Astrocyte (in vitro differentiated cells and primary cell): Measurements from ENCODE around the gene TTLL5. TPM values are rescaled to one million over a fixed set of nuclear protein-coding genes. Genes with fewer than 3 reads are reported as not detected.

ENCODE experiments used
- DNase-seq: peaks from one replicate; pipeline ENCODE4 v3.0.0-alpha.2; 2010; ENCODE audit warnings: low read depth
- FAIRE-seq: peaks from 2 replicates; lab custom pipeline; 2011; peaks lifted over from hg19 to GRCh38; lab: Jason Lieb, UNC
- H2AFZ ChIP-seq: 2 replicates; pipeline ENCODE4 v1.6.0; 2012; ENCODE audit warnings: low read depth, low read length, inconsistent platforms
- H3K27ac ChIP-seq: 2 replicates; pipeline ENCODE4 v1.5.1; 2011; ENCODE audit warnings: low read depth, low read length, inconsistent platforms
- H3K27me3 ChIP-seq: 2 replicates; pipeline ENCODE4 v1.6.0; 2011; ENCODE audit warnings: low read length, inconsistent platforms; ENCODE audit not compliant: insufficient read depth
- H3K36me3 ChIP-seq: 2 replicates; pipeline ENCODE4 v1.5.1; 2011; ENCODE audit warnings: low read length, inconsistent platforms; ENCODE audit not compliant: insufficient read depth
- H3K4me1 ChIP-seq: 2 replicates; pipeline ENCODE4 v1.5.1; 2011; ENCODE audit warnings: low read length, inconsistent platforms; ENCODE audit not compliant: insufficient read depth
- H3K4me2 ChIP-seq: 2 replicates; pipeline ENCODE4 v1.6.0; 2012; ENCODE audit warnings: low read length, inconsistent platforms
- H3K4me3 ChIP-seq: 2 replicates; pipeline ENCODE4 v1.5.1; 2011; ENCODE audit warnings: low read depth, mild to moderate bottlenecking, low read length, inconsistent platforms; ENCODE audit not compliant: insufficient read depth
- H3K79me2 ChIP-seq: 2 replicates; pipeline ENCODE4 v1.6.0; 2012; ENCODE audit warnings: mild to moderate bottlenecking, low read length, inconsistent platforms; ENCODE audit not compliant: insufficient read depth
- H3K9ac ChIP-seq: 2 replicates; pipeline ENCODE4 v1.6.0; 2012; ENCODE audit warnings: mild to moderate bottlenecking, low read length, inconsistent platforms
- H3K9me3 ChIP-seq: 2 replicates; pipeline ENCODE4 v1.5.1; 2012; ENCODE audit warnings: low read depth, mild to moderate bottlenecking, low read length, inconsistent platforms; ENCODE audit not compliant: insufficient read depth
- H4K20me1 ChIP-seq: 2 replicates; pipeline ENCODE4 v1.6.0; 2012; ENCODE audit warnings: low read length, inconsistent platforms; ENCODE audit not compliant: insufficient read depth
- H3K27ac Mint-ChIP-seq: one replicate; pipeline ENCODE4 v1.8.0; 2021; ENCODE audit warnings: mild to moderate bottlenecking, mixed read lengths; ENCODE audit not compliant: unreplicated experiment
- H3K27me3 Mint-ChIP-seq: one replicate; pipeline ENCODE4 v1.8.0; 2021; ENCODE audit warnings: low read depth, mixed read lengths; ENCODE audit not compliant: unreplicated experiment
- H3K36me3 Mint-ChIP-seq: one replicate; pipeline ENCODE4 v1.8.0; 2021; ENCODE audit warnings: low read depth, mixed read lengths; ENCODE audit not compliant: unreplicated experiment
- H3K4me1 Mint-ChIP-seq: one replicate; pipeline ENCODE4 v1.8.0; 2021; ENCODE audit warnings: low read depth, mixed read lengths; ENCODE audit not compliant: unreplicated experiment
- H3K4me3 Mint-ChIP-seq: one replicate; pipeline ENCODE4 v1.8.0; 2021; ENCODE audit warnings: mild to moderate bottlenecking, moderate library complexity, mixed read lengths; ENCODE audit not compliant: unreplicated experiment
- H3K9me3 Mint-ChIP-seq: one replicate; pipeline ENCODE4 v1.8.0; 2021; ENCODE audit warnings: mild to moderate bottlenecking, mixed read lengths; ENCODE audit not compliant: unreplicated experiment
- EZH2 ChIP-seq: IDR thresholded peaks from 2 replicates; pipeline ENCODE4 v1.6.1; 2012; ENCODE audit warnings: mild to moderate bottlenecking, low read length, inconsistent platforms; ENCODE audit not compliant: insufficient read depth
- total RNA-seq: library from RNA; stranded (reverse); gene quantifications from 2 replicates; pipeline ENCODE4 v1.2.1, GENCODE V29; 2021
- TF ChIP-seq, protein P1 (sequence below): IDR thresholded peaks from 2 replicates; pipeline ENCODE4 v1.5.1; 2011; ENCODE audit warnings: low read depth, mild to moderate bottlenecking, inconsistent platforms, low read length, moderate library complexity; ENCODE audit not compliant: insufficient read depth

Gene TTLL5
- total RNA-seq, 1 donor from 2014 or later: 24.0 TPM

- Histone ChIP-seq H4K20me1 (no peaks in the 10 kb centered on the region), H3K9ac (peak overlapping the region; percentile 33), H3K36me3 (no peaks in the 10 kb centered on the region), H3K27ac (peak overlapping the region; percentile 26), H3K4me1 (peaks cover 49% of the 10 kb centered on the region), H3K79me2 (no peaks in the 10 kb centered on the region), H3K4me3 (no peak overlapping the region), H2AFZ (no peak overlapping the region), H3K4me2 (no peak overlapping the region), H3K27me3 (no peaks in the 10 kb centered on the region), H3K9me3 (no peaks in the 10 kb centered on the region)
- Mint-ChIP-seq H3K27ac (peak overlapping the region; percentile 29), H3K4me1 (peaks cover 70% of the 10 kb centered on the region), H3K27me3 (no peaks in the 10 kb centered on the region), H3K4me3 (no peak overlapping the region), H3K9me3 (no peaks in the 10 kb centered on the region), H3K36me3 (no peaks in the 10 kb centered on the region)
- peak; percentile 49 for FAIRE-seq
- no peak for DNase-seq
- TF ChIP-seq EZH2: no peak
- TF ChIP-seq, protein P1, sequence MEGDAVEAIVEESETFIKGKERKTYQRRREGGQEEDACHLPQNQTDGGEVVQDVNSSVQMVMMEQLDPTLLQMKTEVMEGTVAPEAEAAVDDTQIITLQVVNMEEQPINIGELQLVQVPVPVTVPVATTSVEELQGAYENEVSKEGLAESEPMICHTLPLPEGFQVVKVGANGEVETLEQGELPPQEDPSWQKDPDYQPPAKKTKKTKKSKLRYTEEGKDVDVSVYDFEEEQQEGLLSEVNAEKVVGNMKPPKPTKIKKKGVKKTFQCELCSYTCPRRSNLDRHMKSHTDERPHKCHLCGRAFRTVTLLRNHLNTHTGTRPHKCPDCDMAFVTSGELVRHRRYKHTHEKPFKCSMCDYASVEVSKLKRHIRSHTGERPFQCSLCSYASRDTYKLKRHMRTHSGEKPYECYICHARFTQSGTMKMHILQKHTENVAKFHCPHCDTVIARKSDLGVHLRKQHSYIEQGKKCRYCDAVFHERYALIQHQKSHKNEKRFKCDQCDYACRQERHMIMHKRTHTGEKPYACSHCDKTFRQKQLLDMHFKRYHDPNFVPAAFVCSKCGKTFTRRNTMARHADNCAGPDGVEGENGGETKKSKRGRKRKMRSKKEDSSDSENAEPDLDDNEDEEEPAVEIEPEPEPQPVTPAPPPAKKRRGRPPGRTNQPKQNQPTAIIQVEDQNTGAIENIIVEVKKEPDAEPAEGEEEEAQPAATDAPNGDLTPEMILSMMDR: no peak
These were observed 204.5 kb downstream of the TTLL5 start for GRCh38 chr14:75865531-75865930.

DNA sequence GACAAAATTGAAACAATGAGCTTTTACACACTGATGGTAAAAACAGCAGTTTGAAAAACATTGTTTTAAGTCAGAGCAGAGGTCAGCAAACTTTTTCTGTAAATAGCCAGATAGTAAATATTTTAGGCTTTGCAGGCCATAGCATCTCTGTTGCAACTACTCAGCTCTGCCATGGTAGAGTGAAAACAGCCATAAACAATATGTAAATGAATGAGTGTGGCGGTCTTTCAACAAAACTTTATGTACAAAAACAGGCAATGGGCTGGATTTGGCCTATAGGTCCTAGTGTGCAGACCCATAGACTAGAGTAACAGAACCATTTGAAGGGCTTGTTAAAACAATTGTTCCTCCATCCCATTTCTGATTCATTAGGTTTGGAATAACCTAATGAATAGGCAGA lies 205.9 kb downstream of the TTLL5 start:
- Mint-ChIP-seq H3K27me3 (no peaks in the 10 kb centered on the region), H3K4me3 (no peak overlapping the region), H3K36me3 (no peaks in the 10 kb centered on the region), H3K4me1 (peaks cover 67% of the 10 kb centered on the region), H3K27ac (peak overlapping the region; percentile 98), H3K9me3 (no peaks in the 10 kb centered on the region)
- Histone ChIP-seq H3K4me3 (no peak overlapping the region), H3K9ac (no peak overlapping the region), H3K4me1 (peaks cover 46% of the 10 kb centered on the region), H3K4me2 (peak overlapping the region; percentile 85), H3K79me2 (no peaks in the 10 kb centered on the region), H2AFZ (no peak overlapping the region), H4K20me1 (no peaks in the 10 kb centered on the region), H3K36me3 (no peaks in the 10 kb centered on the region), H3K27ac (peak overlapping the region; percentile 98), H3K27me3 (no peaks in the 10 kb centered on the region), H3K9me3 (no peaks in the 10 kb centered on the region)
- DNase-seq (no peak), FAIRE-seq (no peak)
- no peak for TF ChIP-seq EZH2
- TF ChIP-seq, protein P1: no peak

GRCh38 chr14:75871181-75871880 lies 210.3 kb downstream of the TTLL5 start:
- no peak for FAIRE-seq
- H3K9ac ChIP-seq: no peak overlapping the region
- H3K27ac Mint-ChIP-seq: peak overlapping the region; percentile 8

More at GRCh38 chr14:75871181-75871880, 210.3 kb downstream of the TTLL5 start:
- H4K20me1 ChIP-seq: no peaks in the 10 kb centered on the region
- peaks cover 39% of the 10 kb centered on the region for H3K4me1 ChIP-seq
- H3K9me3 Mint-ChIP-seq: no peaks in the 10 kb centered on the region
- peak; percentile 62 for DNase-seq
- no peaks in the 10 kb centered on the region for H3K27me3 ChIP-seq
- peak overlapping the region; percentile 13 for H3K4me2 ChIP-seq
- H3K9me3 ChIP-seq: no peaks in the 10 kb centered on the region
- TF ChIP-seq, protein P1: no peak
- TF ChIP-seq EZH2: no peak
- peaks cover 8% of the 10 kb centered on the region for H3K36me3 Mint-ChIP-seq
- peaks cover 48% of the 10 kb centered on the region for H3K4me1 Mint-ChIP-seq
- H3K79me2 ChIP-seq: no peaks in the 10 kb centered on the region
- H3K27me3 Mint-ChIP-seq: no peaks in the 10 kb centered on the region
- no peaks in the 10 kb centered on the region for H3K36me3 ChIP-seq
- no peak overlapping the region for H3K4me3 ChIP-seq
- H3K27ac ChIP-seq: peak overlapping the region; percentile 2
- no peak overlapping the region for H2AFZ ChIP-seq
- H3K4me3 Mint-ChIP-seq: no peak overlapping the region
